GM10847 (cell line): ENCODE data around the gene ZC3H6.

Experiments used
- POLR2A ChIP-seq: IDR thresholded peaks from 2 replicates; pipeline ENCODE4 v1.6.1; 2011; ENCODE audit not compliant: insufficient read length; ENCODE audit errors: extremely low read depth

Gene ZC3H6

GRCh38 chr2:112310906-112311305 lies 35.5 kb downstream of the ZC3H6 start:
- TF ChIP-seq POLR2A: no peak

- TF ChIP-seq POLR2A: no peak
Observed at GRCh38 chr2:112311932-112312331, 36.5 kb downstream of the ZC3H6 start.

GRCh38 chr2:112312821-112313220 lies 37.4 kb downstream of the ZC3H6 start:
- no peak for TF ChIP-seq POLR2A

GRCh38 chr2:112314856-112315255 lies 39.5 kb downstream of the ZC3H6 start:
- TF ChIP-seq POLR2A: no peak

GRCh38 chr2:112317303-112318158 lies 42.1 kb downstream of the ZC3H6 start:
- TF ChIP-seq POLR2A: no peak

- no peak for TF ChIP-seq POLR2A
Observed at GRCh38 chr2:112318515-112318914, 43.1 kb downstream of the ZC3H6 start.

GRCh38 chr2:112321375-112322320 lies 46.3 kb downstream of the ZC3H6 start:
- no peak for TF ChIP-seq POLR2A

- no peak for TF ChIP-seq POLR2A
Observed at GRCh38 chr2:112322919-112323318, 47.5 kb downstream of the ZC3H6 start.

GRCh38 chr2:112332123-112332696 lies 56.8 kb downstream of the ZC3H6 start:
- TF ChIP-seq POLR2A: no peak

- no peak for TF ChIP-seq POLR2A
Observed at GRCh38 chr2:112335600-112335999, 60.2 kb downstream of the ZC3H6 start.

- no peak for TF ChIP-seq POLR2A
Observed at GRCh38 chr2:112339986-112340385, 64.6 kb downstream of the ZC3H6 start.

GRCh38 chr2:112340475-112341267 lies 65.3 kb downstream of the ZC3H6 start:
- no peak for TF ChIP-seq POLR2A

- no peak for TF ChIP-seq POLR2A
Observed at GRCh38 chr2:112342067-112342550, 66.7 kb downstream of the ZC3H6 start.

- TF ChIP-seq POLR2A: no peak
Observed at GRCh38 chr2:112343827-112344585, 68.6 kb downstream of the ZC3H6 start.
